Endothelial cell of umbilical vein (primary cell): ENCODE data around the gene MLPH. TPM values are rescaled to one million over a fixed set of nuclear protein-coding genes. Genes with fewer than 3 reads are reported as not detected.

Experiments
- BruUV-seq: library from RNA; stranded (reverse); fragments of 400-500 nt; replicated peaks from 2 replicates; lab custom pipeline; 2021; lab: Mats Ljungman, UMichigan
- CTCF ChIA-PET: fragments of 300-600, 350-600 bp; sonication (Branson Sonifier 250); formaldehyde crosslinking; loops from one replicate; lab custom pipeline; 2021; ENCODE audit warnings: antibody characterized with exemption, inconsistent platforms; lab: Charles Lee
- POLR2A ChIA-PET: fragments of 300-600, 350-600 bp; sonication (Branson Sonifier 250); formaldehyde crosslinking; loops from one replicate; lab custom pipeline; 2021; ENCODE audit warnings: antibody characterized with exemption, inconsistent platforms; lab: Charles Lee
- DNase-seq: peaks from one replicate; pipeline ENCODE4 v3.0.0-alpha.2; 2011; ENCODE audit warnings: low read depth, low spot score
- FAIRE-seq: peaks from 2 replicates; lab custom pipeline; 2011; peaks lifted over from hg19 to GRCh38; lab: Jason Lieb, UNC
- H2AFZ ChIP-seq: 2 replicates; pipeline ENCODE4 v1.6.0; 2012; ENCODE audit warnings: low read depth, low read length, control low read depth, inconsistent platforms
- H3K27ac ChIP-seq: 2 replicates; pipeline ENCODE4 v1.5.1; 2011; ENCODE audit warnings: low read depth, mild to moderate bottlenecking, control low read depth, low read length, moderate library complexity; ENCODE audit not compliant: insufficient read depth
- H3K27me3 ChIP-seq, 2 experiments: 2 replicates each; pipeline versions ENCODE4 v1.6.0 to v1.6.1; 2011; ENCODE audit warnings: low read length in 2 of 2, mixed read lengths in 1 of 2; ENCODE audit not compliant: control insufficient read depth in 2 of 2, insufficient read depth in 2 of 2
- H3K36me3 ChIP-seq, 2 experiments: 2 replicates in 1 of 2; 3 replicates in 1 of 2; pipeline ENCODE4 v1.5.1; 2011; ENCODE audit warnings: low read length in 2 of 2, mild to moderate bottlenecking in 1 of 2, moderate library complexity in 1 of 2; ENCODE audit not compliant: control insufficient read depth in 2 of 2, insufficient read depth in 2 of 2; ENCODE audit errors: extremely low read depth in 1 of 2
- H3K4me1 ChIP-seq: 3 replicates; pipeline ENCODE4 v1.5.1; 2011; ENCODE audit warnings: mild to moderate bottlenecking, low read length; ENCODE audit not compliant: control insufficient read depth, insufficient read depth; ENCODE audit errors: extremely low read depth
- H3K4me2 ChIP-seq: 2 replicates; pipeline ENCODE4 v1.6.1; 2011; ENCODE audit warnings: low read length, control low read depth, mixed read lengths; ENCODE audit not compliant: insufficient read depth
- H3K4me3 ChIP-seq, 3 experiments: fragments of 200-600 bp in 1 of 3; sonication (generic), shearing (Covaris generic) in 1 of 3; replicated peaks in 1 of 3; 2 replicates each; pipeline ENCODE4 v1.5.1; 2011 to 2016; ENCODE audit warnings: control low read depth in 3 of 3, low read length in 3 of 3, mild to moderate bottlenecking in 2 of 3, inconsistent platforms in 1 of 3, low read depth in 1 of 3, moderate library complexity in 1 of 3; ENCODE audit not compliant: insufficient read depth in 1 of 3
- H3K79me2 ChIP-seq: 2 replicates; pipeline ENCODE4 v1.6.0; 2012; ENCODE audit warnings: low read length, inconsistent platforms; ENCODE audit not compliant: control insufficient read depth, insufficient read depth
- H3K9ac ChIP-seq: replicated peaks from 2 replicates; pipeline ENCODE3; 2011; ENCODE audit warnings: low read length, control low read depth; ENCODE audit not compliant: insufficient read depth; ENCODE audit errors: extremely low read depth
- H3K9me1 ChIP-seq: replicated peaks from 3 replicates; pipeline ENCODE4 v1.6.0; 2011; ENCODE audit warnings: mild to moderate bottlenecking, low read length; ENCODE audit not compliant: control insufficient read depth, insufficient read depth; ENCODE audit errors: extremely low read depth
- H3K9me3 ChIP-seq: replicated peaks from 2 replicates; pipeline ENCODE4 v1.5.1; 2012; ENCODE audit warnings: low read length, inconsistent platforms; ENCODE audit not compliant: control insufficient read depth, insufficient read depth
- H4K20me1 ChIP-seq: replicated peaks from 2 replicates; pipeline ENCODE3; 2011; ENCODE audit warnings: mild to moderate bottlenecking, low read length; ENCODE audit not compliant: control insufficient read depth, insufficient read depth; ENCODE audit errors: extremely low read depth
- CTCF ChIP-seq, 2 donors: IDR thresholded peaks; 1 replicate in 1 of 2; 2 replicates in 1 of 2; pipeline ENCODE4 v1.5.1; 2011; ENCODE audit warnings: low read length in 2 of 2, mild to moderate bottlenecking in 2 of 2, moderate library complexity in 2 of 2, control low read depth in 1 of 2, inconsistent platforms in 1 of 2, low read depth in 1 of 2; ENCODE audit not compliant: insufficient read depth in 1 of 2; ENCODE audit errors: extremely low read depth in 1 of 2
- EZH2 ChIP-seq: IDR thresholded peaks from 2 replicates; pipeline ENCODE4 v1.6.1; 2012; ENCODE audit warnings: borderline replicate concordance, low read depth, mild to moderate bottlenecking, moderate library complexity, low read length, inconsistent platforms; ENCODE audit not compliant: severe bottlenecking
- FOS ChIP-seq: IDR thresholded peaks from 2 replicates; pipeline ENCODE4 v1.6.1; 2011; ENCODE audit warnings: mild to moderate bottlenecking, low read length, moderate library complexity, borderline replicate concordance; ENCODE audit not compliant: insufficient read depth
- GATA2 ChIP-seq: IDR thresholded peaks from 2 replicates; pipeline ENCODE4 v1.7.0; 2011; ENCODE audit warnings: low read depth, mild to moderate bottlenecking, moderate library complexity, mixed read lengths, low read length; ENCODE audit not compliant: insufficient read length, insufficient read depth
- JUN ChIP-seq: IDR thresholded peaks from 2 replicates; pipeline ENCODE4 v1.6.1; 2011; ENCODE audit warnings: borderline replicate concordance, low read depth; ENCODE audit not compliant: insufficient read length, insufficient read depth
- MAX ChIP-seq: IDR thresholded peaks from 2 replicates; pipeline ENCODE4 v1.6.1; 2011; ENCODE audit not compliant: insufficient read depth, insufficient read length
- MYC ChIP-seq: IDR thresholded peaks from one replicate; pipeline ENCODE4 v1.6.1; 2011; ENCODE audit warnings: mild to moderate bottlenecking, low read depth, low read length
- POLR2A ChIP-seq: IDR thresholded peaks from 2 replicates; pipeline ENCODE4 v1.6.1; 2012; ENCODE audit warnings: low read depth, mild to moderate bottlenecking, control low read depth, low read length
- POLR2AphosphoS5 ChIP-seq: IDR thresholded peaks from 2 replicates; pipeline ENCODE4 v1.6.1; 2012; ENCODE audit warnings: low read depth, mild to moderate bottlenecking, control low read depth, low read length, moderate library complexity; ENCODE audit not compliant: insufficient read depth
- dilution Hi-C: fragments of 300-500 bp; cut with MboI; formaldehyde crosslinking; loops from one replicate; pipeline ENCODE4 v1.15.0; 2019; ENCODE audit warnings: low sequenced_read_pairs; ENCODE audit not compliant: extremely low pct_ligation_motif_present
- intact Hi-C: fragments of 100-400 bp; cut with micrococcal nuclease; formaldehyde crosslinking; loops from one replicate; pipeline ENCODE4 v1.10.0; 2022
- polyA plus RNA-seq, 4 experiments: library from polyadenylated mRNA; depleted of rRNA in 3 of 4; stranded (reverse) in 3 of 4; unstranded in 1 of 4; fragments of >200 nt; gene quantifications; 2 replicates each; pipeline versions ENCODE4 v1.2.1 to v1.2.3, GENCODE V29; 2011 to 2012; ENCODE audit warnings: missing spikeins in 1 of 4
- total RNA-seq: library from RNA; stranded (reverse); gene quantifications from 2 replicates; pipeline ENCODE4 v1.2.3, GENCODE V29; 2021

MLPH gene
- total and polyA plus RNA-seq, 2 donors (not counting 3 experiments of a cell fraction or from before 2014, with no cell fraction given), result not detected

- TF ChIP-seq MAX (no peak), EZH2 (no peak), JUN (no peak), POLR2A (no peak), POLR2AphosphoS5 (no peak), FOS (no peak), MYC (no peak), CTCF (IDR thresholded peaks at IDR 0.05; ENCODE audit: extremely low read depth in 1 of 2, insufficient read depth in 1 of 2, low read depth in 1 of 2, low read length in 2 of 2) (no peak), GATA2 (no peak)
Measured at GRCh38 chr2:237511885-237512405, 24.9 kb downstream of the MLPH start.

More at GRCh38 chr2:237511885-237512405, 24.9 kb downstream of the MLPH start:
- Histone ChIP-seq H3K9me1 (no peaks in the 10 kb centered on the region), H4K20me1 (no peaks in the 10 kb centered on the region), H3K27me3 (peaks cover 2 to 3% of the 10 kb centered on the region in 2 experiments), H3K36me3 (no peaks in the 10 kb centered on the region), H3K4me1 (peaks cover 9% of the 10 kb centered on the region), H3K9ac (no peak overlapping the region), H3K4me3 (no peak overlapping the region), H3K79me2 (no peaks in the 10 kb centered on the region), H3K4me2 (no peak overlapping the region), H3K9me3 (no peaks in the 10 kb centered on the region), H2AFZ (no peak overlapping the region), H3K27ac (no peak overlapping the region)
- CTCF ChIA-PET, result interaction anchor here (0.8 to 8.7 kb wide), 59 partner anchors 8 to 1732 kb away, joined by 3 to 295 read pairs (median 6); partner anchors contain the start of genes COL6A3, PRLH and RAB17
- no TSS peak for BruUV-seq
- dilution Hi-C loops, result no loop called here
- no peak for DNase-seq
- POLR2A ChIA-PET, result no interaction called here
- no peak for FAIRE-seq
- intact Hi-C loops, result loop anchor here (1.0 to 10.0 kb wide), 7 partner anchors 37 to 753 kb away; no protein-coding TSS in a partner anchor
